ENCODE results near the gene ZNF473. TPM values are rescaled to one million over a fixed set of nuclear protein-coding genes. Genes with fewer than 3 reads are reported as not detected.
"Not testable (repeated sequence)": the region's sequence is repeated elsewhere in the genome, so short reads cannot be mapped to it uniquely, and the experiment has no call there.

The ZNF473 gene
- total RNA-seq, 1 donor from 2014 or later = 4.6 TPM

DNA sequence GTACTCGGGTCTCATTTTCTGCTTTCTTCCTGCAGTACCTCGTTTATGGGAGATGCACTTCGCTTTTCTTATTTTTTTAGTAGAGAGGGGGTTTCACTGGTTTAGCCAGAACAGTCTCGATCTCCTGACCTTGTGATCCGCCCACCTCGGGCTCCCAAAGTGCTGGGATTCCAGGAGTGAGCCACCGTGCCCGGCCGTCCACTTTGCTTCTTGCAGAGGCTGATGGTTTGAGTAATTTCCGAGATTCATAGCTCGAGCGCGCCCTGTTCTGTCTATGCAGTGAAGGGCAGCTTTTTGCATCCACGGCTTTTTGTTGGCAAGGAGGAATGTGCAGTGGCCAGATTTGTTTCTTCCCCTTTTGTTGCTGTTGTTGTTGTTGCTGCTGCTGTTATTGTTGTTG is 73.1 kb downstream of the ZNF473 start:
- DNase-seq (ENCODE audit: low read depth in 2 of 2) = not testable (repeated sequence)

DNA sequence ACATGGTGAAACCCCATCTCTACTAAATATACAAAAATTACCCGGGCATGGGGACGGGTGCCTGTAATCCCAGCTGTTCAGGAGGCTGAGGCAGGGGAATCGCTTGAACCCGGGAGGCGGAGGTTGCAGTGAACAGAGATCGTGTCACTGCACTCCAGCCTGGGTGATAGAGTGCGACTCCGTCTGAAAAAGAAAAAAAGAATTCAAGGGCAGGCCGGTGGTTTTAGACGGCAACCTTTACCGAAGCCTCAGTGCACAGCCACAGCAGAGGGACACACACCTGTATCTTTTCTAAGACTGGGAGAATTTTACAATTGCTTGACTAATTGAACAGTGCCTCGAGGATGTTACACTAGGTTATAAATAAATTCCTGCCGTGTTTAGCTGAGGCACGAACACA is 73.9 kb downstream of the ZNF473 start:
- not testable (repeated sequence) for DNase-seq (ENCODE audit: low read depth in 2 of 2)

DNA sequence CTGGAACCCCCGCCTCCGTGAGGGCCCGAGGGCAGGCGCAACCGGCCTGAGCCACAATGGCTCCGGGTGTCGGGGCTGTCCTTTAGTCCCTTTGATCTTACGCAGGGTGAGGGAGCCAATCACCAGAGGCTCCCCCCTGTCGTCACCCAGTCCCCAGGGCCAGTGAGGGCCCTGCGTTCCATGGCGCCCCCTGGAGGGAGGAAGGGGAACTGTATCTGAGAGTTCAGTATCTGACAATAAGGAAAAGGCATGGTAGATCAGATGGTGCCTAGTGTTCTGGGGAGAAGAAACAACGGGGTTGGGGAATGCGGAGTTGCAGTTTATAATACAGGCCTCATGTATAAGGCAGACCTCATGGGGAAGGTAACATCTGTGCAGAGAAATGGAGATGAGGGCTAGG is 75.1 kb downstream of the ZNF473 start:
- not testable (repeated sequence) for DNase-seq (ENCODE audit: low read depth in 2 of 2)

Other genes with a start within 250 kb of the ZNF473 start
- gene FUZ, start 212.7 kb upstream of the ZNF473 start, total RNA-seq = 11.6 and 14.3 TPM in 2 replicates
- 7.6 and 9.9 TPM in 2 replicates for gene MED25, start 207.7 kb upstream of the ZNF473 start, total RNA-seq
- gene PTOV1, start 174.8 kb upstream of the ZNF473 start, total RNA-seq = 42.1 and 49.6 TPM in 2 replicates
- 25.5 and 27.4 TPM in 2 replicates for gene PNKP, start 158.4 kb upstream of the ZNF473 start, total RNA-seq
- gene AKT1S1, start 148.7 kb upstream of the ZNF473 start, total RNA-seq = 5.7 and 8.1 TPM in 2 replicates
- gene TBC1D17, start 148.3 kb upstream of the ZNF473 start, total RNA-seq = 6.1 and 8.3 TPM in 2 replicates
- gene IL4I1, start 129.1 kb upstream of the ZNF473 start, total RNA-seq = 0.40 and 1.7 TPM in 2 replicates
- 2.4 and 3.4 TPM in 2 replicates for gene ATF5, start 96.8 kb upstream of the ZNF473 start, total RNA-seq
- 14.4 and 18.1 TPM in 2 replicates for gene NUP62, start 96.5 kb upstream of the ZNF473 start, total RNA-seq
- not detected in 2 replicates for gene SIGLEC11, start 64.8 kb upstream of the ZNF473 start, total RNA-seq
- 13.7 and 18.3 TPM in 2 replicates for gene VRK3, start 633 bp upstream of the ZNF473 start, total RNA-seq
- not detected in 2 replicates for gene IZUMO2, start 137.3 kb downstream of the ZNF473 start, total RNA-seq
- under 0.01 TPM in 2 replicates for gene MYH14, start 177.6 kb downstream of the ZNF473 start, total RNA-seq